Measurements from ENCODE around the gene FUBP1. TPM values are rescaled to one million over a fixed set of nuclear protein-coding genes. Genes with fewer than 3 reads are reported as not detected.
A peak's percentile ranks its signal among the peaks of the same experiment; 100 is the strongest.
"Not testable (repeated sequence)": the region's sequence is repeated elsewhere in the genome, so short reads cannot be mapped to it uniquely, and the experiment has no call there.

The FUBP1 gene, protein sequence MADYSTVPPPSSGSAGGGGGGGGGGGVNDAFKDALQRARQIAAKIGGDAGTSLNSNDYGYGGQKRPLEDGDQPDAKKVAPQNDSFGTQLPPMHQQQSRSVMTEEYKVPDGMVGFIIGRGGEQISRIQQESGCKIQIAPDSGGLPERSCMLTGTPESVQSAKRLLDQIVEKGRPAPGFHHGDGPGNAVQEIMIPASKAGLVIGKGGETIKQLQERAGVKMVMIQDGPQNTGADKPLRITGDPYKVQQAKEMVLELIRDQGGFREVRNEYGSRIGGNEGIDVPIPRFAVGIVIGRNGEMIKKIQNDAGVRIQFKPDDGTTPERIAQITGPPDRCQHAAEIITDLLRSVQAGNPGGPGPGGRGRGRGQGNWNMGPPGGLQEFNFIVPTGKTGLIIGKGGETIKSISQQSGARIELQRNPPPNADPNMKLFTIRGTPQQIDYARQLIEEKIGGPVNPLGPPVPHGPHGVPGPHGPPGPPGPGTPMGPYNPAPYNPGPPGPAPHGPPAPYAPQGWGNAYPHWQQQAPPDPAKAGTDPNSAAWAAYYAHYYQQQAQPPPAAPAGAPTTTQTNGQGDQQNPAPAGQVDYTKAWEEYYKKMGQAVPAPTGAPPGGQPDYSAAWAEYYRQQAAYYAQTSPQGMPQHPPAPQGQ
- 271 TPM in 2 replicates for total RNA-seq (2021)
- long read RNA-seq, transcript FUBP1-203 (20 exons, 2,378 nt): major isoform, 191 of 833 reads
- long read RNA-seq, partial matches to known transcripts: 92 of 833 reads
- long read RNA-seq, other reads (novel, unspliced or antisense): 550 of 833 reads

DNA sequence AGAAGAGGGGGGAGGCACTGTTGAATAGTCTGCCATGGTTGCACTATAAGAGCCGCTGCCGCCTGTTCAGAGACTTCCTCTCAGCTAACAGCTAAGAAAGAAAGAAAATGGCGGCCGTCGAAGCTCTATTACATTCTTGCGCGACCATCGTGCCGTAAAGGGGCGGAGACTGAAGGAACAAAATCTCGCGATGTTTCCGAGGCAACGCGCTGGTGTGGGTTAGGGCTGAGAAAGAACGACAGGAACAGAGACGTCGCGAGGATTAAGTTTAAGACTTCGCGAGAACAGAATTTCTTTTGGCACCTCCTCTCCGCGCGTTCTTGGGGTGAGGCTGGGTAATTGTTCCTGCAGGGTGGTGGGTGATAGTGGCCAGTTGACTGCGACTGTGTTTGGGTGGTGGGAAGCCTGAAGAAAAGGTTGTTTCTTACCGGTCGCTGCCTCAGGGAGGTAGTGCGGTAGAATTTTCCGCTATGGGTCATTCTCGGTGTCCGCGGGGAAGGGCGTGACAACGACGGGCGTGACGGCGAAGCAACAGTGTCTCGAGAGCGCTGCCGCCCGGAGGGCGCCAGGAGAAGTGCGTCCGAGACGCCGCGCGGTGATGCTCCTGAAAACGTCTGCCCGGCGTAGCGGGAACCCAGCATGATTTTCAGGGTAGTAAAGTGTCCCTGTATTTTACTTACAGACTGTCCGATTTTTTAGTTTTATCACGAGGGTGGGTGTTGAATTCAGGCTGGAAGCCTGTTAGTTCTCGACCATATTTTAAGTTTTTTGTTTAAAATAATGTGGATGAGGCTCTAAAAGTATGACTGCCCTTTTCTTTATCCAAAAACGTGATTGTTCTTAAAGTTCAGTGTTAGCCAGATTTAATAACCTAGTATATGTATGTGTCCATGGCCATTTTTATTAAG is at the start of gene FUBP1:
FUBP1 (minus strand) TSS at position 104 of the 908 bp plus-strand sequence; CDS start at position 36, 68 bp downstream.
- Histone ChIP-seq H2BK120ac (ENCODE audit: low read depth, low read length, poor library complexity, severe bottlenecking) (peak within 1 kb of the TSS; percentile 96), H3K27me3 (ENCODE audit: insufficient read depth, low read length) (no peaks in the 10 kb centered on the region), H3K23me2 (ENCODE audit: insufficient read length, low read depth, low read length, poor library complexity, severe bottlenecking) (peaks cover 6% of the 10 kb centered on the region), H4K5ac (ENCODE audit: insufficient read length, low read depth, low read length) (peak within 1 kb of the TSS; percentile 99), H2BK5ac (ENCODE audit: insufficient read length, low read length) (peak within 1 kb of the TSS; percentile 95), H3K18ac (ENCODE audit: insufficient read length, low read depth, low read length) (peak within 1 kb of the TSS; percentile 100), H2BK12ac (ENCODE audit: insufficient read length, low read depth, low read length) (no peak within 1 kb of the TSS), H3K4me1 (ENCODE audit: insufficient read depth, low read length) (no peaks in the 10 kb centered on the region; the same call in 1 of the 2 replicates), H3K79me1 (ENCODE audit: insufficient read depth, low read depth, low read length, poor library complexity, severe bottlenecking) (no peaks in the 10 kb centered on the region), H2BK20ac (ENCODE audit: low read depth, low read length, poor library complexity, severe bottlenecking) (no peak within 1 kb of the TSS), H3T11ph (ENCODE audit: low read length) (peak within 1 kb of the TSS; percentile 92), H3K9me3 (ENCODE audit: control insufficient read depth, low read depth, low read length) (no peaks in the 10 kb centered on the region), H3K79me2 (ENCODE audit: insufficient read depth, low read length) (peaks cover 49% of the 10 kb centered on the region; the same call in 1 of the 2 replicates), H3K56ac (ENCODE audit: insufficient read length, low read depth, low read length) (peak within 1 kb of the TSS; percentile 99), H3K4me2 (ENCODE audit: insufficient read depth, insufficient read length, low read length) (peak within 1 kb of the TSS; percentile 86), H2BK15ac (ENCODE audit: low read depth, low read length) (0 out of 2 replicates have a peak within 1 kb of the TSS, but pooled peaks have one; percentile 9), H3K23ac (ENCODE audit: insufficient read length, low read depth, low read length) (peak within 1 kb of the TSS; percentile 10), H2AK5ac (ENCODE audit: insufficient read length, low read length) (peak within 1 kb of the TSS; percentile 86), H2AFZ (ENCODE audit: low read length) (no peak within 1 kb of the TSS), H3K14ac (ENCODE audit: insufficient read depth, low read length) (peak within 1 kb of the TSS; percentile 99), H4K20me1 (ENCODE audit: control insufficient read depth, insufficient read depth, insufficient read length) (no peaks in the 10 kb centered on the region), H3K27ac (ENCODE audit: insufficient read length, low read depth, low read length) (peak within 1 kb of the TSS; percentile 87), H4K8ac (replicated peaks; ENCODE audit: insufficient read length, low read depth, low read length) (peak within 1 kb of the TSS; percentile 99), H4K91ac (ENCODE audit: insufficient read length, low read depth, low read length) (peak within 1 kb of the TSS; percentile 97), H3K4ac (ENCODE audit: low read depth, low read length) (peak within 1 kb of the TSS; percentile 99; the same call in 1 of the 2 replicates), H3K9ac (ENCODE audit: extremely low read depth, insufficient read length, low read length) (peak within 1 kb of the TSS; percentile 100)
- WGBS (ENCODE audit: extremely low coverage, insufficient read length, low lambda C conversion rate): no CpG with 5 or more reads among the region's 57 CpGs
- Mint-ChIP-seq H3K9me3 (no peaks in the 10 kb centered on the region), H3K27me3 (ENCODE audit: low read depth) (no peaks in the 10 kb centered on the region), H3K27ac (no peak within 1 kb of the TSS), H3K4me3 (no peak within 1 kb of the TSS), H3K4me1 (peaks cover 48 to 51% of the 10 kb centered on the region in 2 experiments), H3K36me3 (ENCODE audit: insufficient read depth in 1 of 3, low read depth in 3 of 3) (peaks cover 15 to 22% (median 21%) of the 10 kb centered on the region in 3 experiments)
- DNase-seq: peak; percentile 97
- peak; percentile 66 for TF ChIP-seq CTCF (conservative IDR thresholded peaks at IDR 0.05)

- H2AFZ ChIP-seq (ENCODE audit: low read length); DNase-seq; H3K27ac Mint-ChIP-seq; H4K8ac ChIP-seq (replicated peaks; ENCODE audit: insufficient read length, low read depth, low read length); H3K9me3 ChIP-seq (ENCODE audit: control insufficient read depth, low read depth, low read length); H2BK12ac ChIP-seq (ENCODE audit: insufficient read length, low read depth, low read length); H3K23ac ChIP-seq (ENCODE audit: insufficient read length, low read depth, low read length); H2BK120ac ChIP-seq (ENCODE audit: low read depth, low read length, poor library complexity, severe bottlenecking); H3K4me1 Mint-ChIP-seq; H3K56ac ChIP-seq (ENCODE audit: insufficient read length, low read depth, low read length); H2BK20ac ChIP-seq (ENCODE audit: low read depth, low read length, poor library complexity, severe bottlenecking); H4K20me1 ChIP-seq (ENCODE audit: control insufficient read depth, insufficient read depth, insufficient read length); H4K91ac ChIP-seq (ENCODE audit: insufficient read length, low read depth, low read length); H3K27ac ChIP-seq (ENCODE audit: insufficient read length, low read depth, low read length); H3K4me2 ChIP-seq (ENCODE audit: insufficient read depth, insufficient read length, low read length); H4K5ac ChIP-seq (ENCODE audit: insufficient read length, low read depth, low read length); H3K4ac ChIP-seq (ENCODE audit: low read depth, low read length); H3K9me3 Mint-ChIP-seq; H3K27me3 Mint-ChIP-seq (ENCODE audit: low read depth); H3K27me3 ChIP-seq (ENCODE audit: insufficient read depth, low read length); H3T11ph ChIP-seq (ENCODE audit: low read length); H3K14ac ChIP-seq (ENCODE audit: insufficient read depth, low read length); H3K18ac ChIP-seq (ENCODE audit: insufficient read length, low read depth, low read length); H3K79me1 ChIP-seq (ENCODE audit: insufficient read depth, low read depth, low read length, poor library complexity, severe bottlenecking); H2AK5ac ChIP-seq (ENCODE audit: insufficient read length, low read length); H3K9ac ChIP-seq (ENCODE audit: extremely low read depth, insufficient read length, low read length); H3K36me3 Mint-ChIP-seq (ENCODE audit: insufficient read depth in 1 of 3, low read depth in 3 of 3); H3K4me3 Mint-ChIP-seq; H2BK5ac ChIP-seq (ENCODE audit: insufficient read length, low read length); H2BK15ac ChIP-seq (ENCODE audit: low read depth, low read length); H3K4me1 ChIP-seq (ENCODE audit: insufficient read depth, low read length); H3K79me2 ChIP-seq (ENCODE audit: insufficient read depth, low read length); H3K23me2 ChIP-seq (ENCODE audit: insufficient read length, low read depth, low read length, poor library complexity, severe bottlenecking): not testable (repeated sequence)
- no CpG with 5 or more reads among the region's 4 CpGs for WGBS (ENCODE audit: extremely low coverage, insufficient read length, low lambda C conversion rate)
Observed at GRCh38 chr1:78021134-78021533, 42.3 kb upstream of the FUBP1 start.

Measured in H9 (cell line).